SH-SY5Y (cell line): ENCODE measurements around the gene SPTBN4.

Experiments used
- GATA2 ChIP-seq: IDR thresholded peaks from 2 replicates; pipeline ENCODE4 v1.6.1; 2011; ENCODE audit warnings: mild to moderate bottlenecking, low read depth, low read length
- GATA3 ChIP-seq: IDR thresholded peaks from 2 replicates; pipeline ENCODE4 v1.6.1; 2011; ENCODE audit warnings: low read depth, mild to moderate bottlenecking, low read length, moderate library complexity

GRCh38 chr19:40598918-40599307 is 132.1 kb downstream of the SPTBN4 start:
- TF ChIP-seq GATA2 (no peak), GATA3 (no peak)
